Esophagus muscularis mucosa (tissue), 3 donors: ENCODE data around the gene MAP1LC3B.

Experiments
- POLR2A ChIP-seq: fragments of 450-650 bp; IDR thresholded peaks from one replicate; pipeline ENCODE4 v1.6.1; 2017; ENCODE audit warnings: antibody characterized with exemption, moderate library complexity, mild to moderate bottlenecking, low read depth
- POLR2AphosphoS5 ChIP-seq, 2 donors: sonication (generic); formaldehyde crosslinking; IDR thresholded peaks; one replicate each; pipeline ENCODE4 v1.6.1; 2017; ENCODE audit warnings: antibody characterized with exemption in 2 of 2
- TF ChIP-seq, protein P1 (sequence below), 3 experiments: fragments of 200-600 bp in 2 of 3; fragments of 450-650 bp in 1 of 3; sonication (generic) in 2 of 3; IDR thresholded peaks; one replicate each; pipeline ENCODE4 v1.5.1; 2017 to 2019; ENCODE audit warnings: antibody characterized with exemption in 3 of 3, mild to moderate bottlenecking in 2 of 3, moderate library complexity in 1 of 3

- TF ChIP-seq, protein P1, sequence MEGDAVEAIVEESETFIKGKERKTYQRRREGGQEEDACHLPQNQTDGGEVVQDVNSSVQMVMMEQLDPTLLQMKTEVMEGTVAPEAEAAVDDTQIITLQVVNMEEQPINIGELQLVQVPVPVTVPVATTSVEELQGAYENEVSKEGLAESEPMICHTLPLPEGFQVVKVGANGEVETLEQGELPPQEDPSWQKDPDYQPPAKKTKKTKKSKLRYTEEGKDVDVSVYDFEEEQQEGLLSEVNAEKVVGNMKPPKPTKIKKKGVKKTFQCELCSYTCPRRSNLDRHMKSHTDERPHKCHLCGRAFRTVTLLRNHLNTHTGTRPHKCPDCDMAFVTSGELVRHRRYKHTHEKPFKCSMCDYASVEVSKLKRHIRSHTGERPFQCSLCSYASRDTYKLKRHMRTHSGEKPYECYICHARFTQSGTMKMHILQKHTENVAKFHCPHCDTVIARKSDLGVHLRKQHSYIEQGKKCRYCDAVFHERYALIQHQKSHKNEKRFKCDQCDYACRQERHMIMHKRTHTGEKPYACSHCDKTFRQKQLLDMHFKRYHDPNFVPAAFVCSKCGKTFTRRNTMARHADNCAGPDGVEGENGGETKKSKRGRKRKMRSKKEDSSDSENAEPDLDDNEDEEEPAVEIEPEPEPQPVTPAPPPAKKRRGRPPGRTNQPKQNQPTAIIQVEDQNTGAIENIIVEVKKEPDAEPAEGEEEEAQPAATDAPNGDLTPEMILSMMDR (IDR thresholded peaks at IDR 0.05) = no peak
- TF ChIP-seq POLR2AphosphoS5 (IDR thresholded peaks at IDR 0.05) (no peak), POLR2A (no peak)
These were observed 26.5 kb downstream of the MAP1LC3B start for GRCh38 chr16:87418644-87419043.
